HepG2 (cell line): ENCODE results near the gene ZDHHC16. TPM values are rescaled to one million over a fixed set of nuclear protein-coding genes. Genes with fewer than 3 reads are reported as not detected.

Experiments used
- CSRNP1 ChIP-seq: sonication (generic); formaldehyde crosslinking; IDR thresholded peaks from 2 replicates; pipeline ENCODE4 v1.8.1; 2023; ENCODE audit warnings: mild to moderate bottlenecking, missing genetic modification reagents
- FOSL2 ChIP-seq: sonication (generic); formaldehyde crosslinking; IDR thresholded peaks from 2 replicates; pipeline ENCODE4 v1.4.0; 2020; ENCODE audit warnings: missing genetic modification reagents
- GFI1 ChIP-seq: sonication (generic); formaldehyde crosslinking; IDR thresholded peaks from 2 replicates; pipeline ENCODE4 v1.5.0; 2020; ENCODE audit warnings: missing genetic modification reagents, mild to moderate bottlenecking, borderline replicate concordance
- ISL2 ChIP-seq: sonication (generic); formaldehyde crosslinking; IDR thresholded peaks from 2 replicates; pipeline ENCODE4 v1.5.0; 2020; ENCODE audit warnings: missing genetic modification reagents
- MEIS2 ChIP-seq: sonication (generic); formaldehyde crosslinking; IDR thresholded peaks from 2 replicates; pipeline ENCODE4 v1.9.0; 2021; ENCODE audit warnings: mild to moderate bottlenecking, missing genetic modification reagents
- NCOR1 ChIP-seq: fragments of 200-600 bp; sonication (generic); IDR thresholded peaks from 2 replicates; pipeline ENCODE4 v1.7.0; 2017; ENCODE audit warnings: antibody characterized with exemption, low read length, borderline replicate concordance
- SMAD9 ChIP-seq: sonication (generic); formaldehyde crosslinking; IDR thresholded peaks from 2 replicates; pipeline ENCODE4 v1.5.1; 2020; ENCODE audit warnings: mild to moderate bottlenecking, missing genetic modification reagents
- TAF1 ChIP-seq: sonication (generic); formaldehyde crosslinking; IDR thresholded peaks from 2 replicates; pipeline ENCODE4 v1.4.0; 2020; ENCODE audit warnings: missing genetic modification reagents
- U2AF1 ChIP-seq: fragments of 200-400 bp; formaldehyde crosslinking; optimal IDR thresholded peaks from 2 replicates; pipeline ENCODE3; 2017; ENCODE audit warnings: mild to moderate bottlenecking, low read depth, low read length
- ZKSCAN8 ChIP-seq: IDR thresholded peaks from 2 replicates; pipeline ENCODE4 v1.6.1; 2016; ENCODE audit warnings: borderline replicate concordance, missing genetic modification reagents, missing compliant biosample characterization
- ZNF30 ChIP-seq: sonication (generic); formaldehyde crosslinking; IDR thresholded peaks from 2 replicates; pipeline ENCODE4 v1.5.0; 2020; ENCODE audit warnings: mild to moderate bottlenecking, missing genetic modification reagents
- ZNF549 ChIP-seq: sonication (generic); formaldehyde crosslinking; IDR thresholded peaks from 2 replicates; pipeline ENCODE4 v1.5.0; 2020; ENCODE audit warnings: missing genetic modification reagents
- ZNF589 ChIP-seq: sonication (generic); formaldehyde crosslinking; conservative IDR thresholded peaks from 2 replicates; pipeline ENCODE4 v1.8.0; 2022; ENCODE audit warnings: mild to moderate bottlenecking, moderate library complexity, missing genetic modification reagents
- ZNF607 ChIP-seq: sonication (generic); formaldehyde crosslinking; IDR thresholded peaks from 2 replicates; pipeline ENCODE4 v1.5.1; 2020; ENCODE audit warnings: missing genetic modification reagents, mild to moderate bottlenecking, borderline replicate concordance
- polyA plus RNA-seq, 8 experiments: library from polyadenylated mRNA; depleted of rRNA in 3 of 8; stranded (reverse) in 7 of 8; unstranded in 1 of 8; fragments of >200 nt; fragmentation: Illumina TruSeq in 4 of 8; extraction: Trizol in 4 of 8; gene quantifications; 2 replicates each; pipeline versions ENCODE4 v1.2.1 to v1.2.3, GENCODE V29; 2011 to 2016; ENCODE audit warnings: low read depth in 4 of 8, missing spikeins in 1 of 8, mixed read lengths in 1 of 8; ENCODE audit not compliant: insufficient read depth in 1 of 8
- total RNA-seq, 5 experiments: library from RNA; depleted of rRNA; stranded (reverse); fragments of >200 nt; fragmentation: Illumina TruSeq; extraction: Trizol; gene quantifications; 2 replicates each; pipeline ENCODE4 v1.2.3, GENCODE V29; 2016; ENCODE audit warnings: low read depth in 1 of 5
- TF ChIP-seq, protein P1 (sequence below), 2 experiments: sonication (generic) in 1 of 2; formaldehyde crosslinking in 1 of 2; IDR thresholded peaks; 2 replicates each; pipeline versions ENCODE4 v1.5.1 to v1.6.1; 2011 to 2020; ENCODE audit warnings: borderline replicate concordance in 1 of 2, low read depth in 1 of 2, low read length in 1 of 2, mild to moderate bottlenecking in 1 of 2, missing genetic modification reagents in 1 of 2, moderate library complexity in 1 of 2
- TF ChIP-seq, protein P2 (sequence below): sonication (generic); formaldehyde crosslinking; IDR thresholded peaks from 2 replicates; pipeline ENCODE4 v1.4.0; 2020; ENCODE audit warnings: missing genetic modification reagents

The ZDHHC16 gene
- total and polyA plus RNA-seq, 2 of the 13 experiments (the other 11 are each of a cell fraction or from before 2014, with no cell fraction given): 40.8 to 41.8 TPM

GRCh38 chr10:97497572-97498075, 51.6 kb downstream of the ZDHHC16 start (continued):
- TF ChIP-seq U2AF1: no peak
- no peak for TF ChIP-seq ZNF30 (CRISPR knock-in tag)
- TF ChIP-seq ZNF549 (CRISPR knock-in tag): no peak
- no peak; the same call in 1 of the 2 replicates for TF ChIP-seq ISL2 (CRISPR knock-in tag)
- no peak for TF ChIP-seq ZKSCAN8 (CRISPR knock-in tag)
- TF ChIP-seq, protein P1, sequence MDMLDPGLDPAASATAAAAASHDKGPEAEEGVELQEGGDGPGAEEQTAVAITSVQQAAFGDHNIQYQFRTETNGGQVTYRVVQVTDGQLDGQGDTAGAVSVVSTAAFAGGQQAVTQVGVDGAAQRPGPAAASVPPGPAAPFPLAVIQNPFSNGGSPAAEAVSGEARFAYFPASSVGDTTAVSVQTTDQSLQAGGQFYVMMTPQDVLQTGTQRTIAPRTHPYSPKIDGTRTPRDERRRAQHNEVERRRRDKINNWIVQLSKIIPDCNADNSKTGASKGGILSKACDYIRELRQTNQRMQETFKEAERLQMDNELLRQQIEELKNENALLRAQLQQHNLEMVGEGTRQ (IDR thresholded peaks at IDR 0.05; ENCODE audit: low read depth, low read length): no peak
- TF ChIP-seq, protein P1 (CRISPR knock-in tag; IDR thresholded peaks at IDR 0.05; ENCODE audit: borderline replicate concordance): no peak
- 0 out of 2 replicates have a peak, but pooled peaks have one; percentile 34 for TF ChIP-seq ZNF607
- no peak for TF ChIP-seq MEIS2 (CRISPR knock-in tag)
- no peak for TF ChIP-seq NCOR1
- peak; percentile 47; the same call in 1 of the 2 replicates for TF ChIP-seq GFI1 (CRISPR knock-in tag)
- TF ChIP-seq FOSL2 (CRISPR knock-in tag): peak; percentile 18; the same call in 1 of the 2 replicates
- TF ChIP-seq TAF1 (CRISPR knock-in tag): peak; percentile 86
- TF ChIP-seq CSRNP1 (CRISPR knock-in tag): no peak
- TF ChIP-seq, protein P2, sequence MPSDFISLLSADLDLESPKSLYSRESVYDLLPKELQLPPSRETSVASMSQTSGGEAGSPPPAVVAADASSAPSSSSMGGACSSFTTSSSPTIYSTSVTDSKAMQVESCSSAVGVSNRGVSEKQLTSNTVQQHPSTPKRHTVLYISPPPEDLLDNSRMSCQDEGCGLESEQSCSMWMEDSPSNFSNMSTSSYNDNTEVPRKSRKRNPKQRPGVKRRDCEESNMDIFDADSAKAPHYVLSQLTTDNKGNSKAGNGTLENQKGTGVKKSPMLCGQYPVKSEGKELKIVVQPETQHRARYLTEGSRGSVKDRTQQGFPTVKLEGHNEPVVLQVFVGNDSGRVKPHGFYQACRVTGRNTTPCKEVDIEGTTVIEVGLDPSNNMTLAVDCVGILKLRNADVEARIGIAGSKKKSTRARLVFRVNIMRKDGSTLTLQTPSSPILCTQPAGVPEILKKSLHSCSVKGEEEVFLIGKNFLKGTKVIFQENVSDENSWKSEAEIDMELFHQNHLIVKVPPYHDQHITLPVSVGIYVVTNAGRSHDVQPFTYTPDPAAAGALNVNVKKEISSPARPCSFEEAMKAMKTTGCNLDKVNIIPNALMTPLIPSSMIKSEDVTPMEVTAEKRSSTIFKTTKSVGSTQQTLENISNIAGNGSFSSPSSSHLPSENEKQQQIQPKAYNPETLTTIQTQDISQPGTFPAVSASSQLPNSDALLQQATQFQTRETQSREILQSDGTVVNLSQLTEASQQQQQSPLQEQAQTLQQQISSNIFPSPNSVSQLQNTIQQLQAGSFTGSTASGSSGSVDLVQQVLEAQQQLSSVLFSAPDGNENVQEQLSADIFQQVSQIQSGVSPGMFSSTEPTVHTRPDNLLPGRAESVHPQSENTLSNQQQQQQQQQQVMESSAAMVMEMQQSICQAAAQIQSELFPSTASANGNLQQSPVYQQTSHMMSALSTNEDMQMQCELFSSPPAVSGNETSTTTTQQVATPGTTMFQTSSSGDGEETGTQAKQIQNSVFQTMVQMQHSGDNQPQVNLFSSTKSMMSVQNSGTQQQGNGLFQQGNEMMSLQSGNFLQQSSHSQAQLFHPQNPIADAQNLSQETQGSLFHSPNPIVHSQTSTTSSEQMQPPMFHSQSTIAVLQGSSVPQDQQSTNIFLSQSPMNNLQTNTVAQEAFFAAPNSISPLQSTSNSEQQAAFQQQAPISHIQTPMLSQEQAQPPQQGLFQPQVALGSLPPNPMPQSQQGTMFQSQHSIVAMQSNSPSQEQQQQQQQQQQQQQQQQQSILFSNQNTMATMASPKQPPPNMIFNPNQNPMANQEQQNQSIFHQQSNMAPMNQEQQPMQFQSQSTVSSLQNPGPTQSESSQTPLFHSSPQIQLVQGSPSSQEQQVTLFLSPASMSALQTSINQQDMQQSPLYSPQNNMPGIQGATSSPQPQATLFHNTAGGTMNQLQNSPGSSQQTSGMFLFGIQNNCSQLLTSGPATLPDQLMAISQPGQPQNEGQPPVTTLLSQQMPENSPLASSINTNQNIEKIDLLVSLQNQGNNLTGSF (CRISPR knock-in tag): no peak
- 0 out of 2 replicates have a peak, but pooled peaks have one; percentile 45 for TF ChIP-seq ZNF589 (CRISPR knock-in tag)
- TF ChIP-seq SMAD9: no peak
